HepG2 (cell line): ENCODE data around the gene SFMBT1. TPM values are rescaled to one million over a fixed set of nuclear protein-coding genes. Genes with fewer than 3 reads are reported as not detected.

Source experiments
- AGO2 ChIP-seq: fragments of 200-400 bp; formaldehyde crosslinking; optimal IDR thresholded peaks from 2 replicates; pipeline ENCODE3; 2017; ENCODE audit warnings: mild to moderate bottlenecking, low read depth, low read length, moderate library complexity
- HOXD1 ChIP-seq: sonication (generic); formaldehyde crosslinking; IDR thresholded peaks from 2 replicates; pipeline ENCODE4 v1.5.0; 2020; ENCODE audit warnings: missing genetic modification reagents
- IRF2 ChIP-seq: IDR thresholded peaks from 2 replicates; pipeline ENCODE4 v1.6.1; 2018; ENCODE audit warnings: missing genetic modification reagents, missing compliant biosample characterization
- IRX3 ChIP-seq: sonication (generic); formaldehyde crosslinking; IDR thresholded peaks from 2 replicates; pipeline ENCODE4 v1.8.1; 2023; ENCODE audit warnings: mild to moderate bottlenecking, low read depth, missing genetic modification reagents, borderline replicate concordance
- KLF15 ChIP-seq: sonication (generic); formaldehyde crosslinking; IDR thresholded peaks from 2 replicates; pipeline ENCODE4 v1.8.1; 2023; ENCODE audit warnings: borderline replicate concordance, mild to moderate bottlenecking, inconsistent platforms, missing genetic modification reagents, mixed read lengths
- NFE2L2 ChIP-seq: fragments of 150-350 bp; IDR thresholded peaks from 2 replicates; pipeline ENCODE4 v1.6.1; 2014; ENCODE audit warnings: low read length
- POLR2G ChIP-seq: fragments of 200-400 bp; formaldehyde crosslinking; IDR thresholded peaks from 2 replicates; pipeline ENCODE4 v1.6.1; 2018; ENCODE audit warnings: mild to moderate bottlenecking, low read depth, low read length, moderate library complexity
- SMAD1 ChIP-seq: sonication (generic); formaldehyde crosslinking; IDR thresholded peaks from 2 replicates; pipeline ENCODE4 v1.4.0; 2020; ENCODE audit warnings: missing genetic modification reagents, low read depth, mild to moderate bottlenecking, borderline replicate concordance
- SNAI1 ChIP-seq: sonication (generic); formaldehyde crosslinking; IDR thresholded peaks from 2 replicates; pipeline ENCODE4 v1.5.0; 2020; ENCODE audit warnings: mild to moderate bottlenecking, missing genetic modification reagents, borderline replicate concordance
- SOX5 ChIP-seq: IDR thresholded peaks from 2 replicates; pipeline ENCODE4 v1.6.1; 2016; ENCODE audit warnings: borderline replicate concordance
- ZFP36 ChIP-seq: fragments of 150-350 bp; IDR thresholded peaks from 2 replicates; pipeline ENCODE4 v1.6.1; 2018; ENCODE audit warnings: borderline replicate concordance, low read length, low read depth; ENCODE audit not compliant: partially characterized antibody
- ZNF331 ChIP-seq: sonication (generic); formaldehyde crosslinking; IDR thresholded peaks from 2 replicates; pipeline ENCODE4 v1.4.0; 2020; ENCODE audit warnings: missing genetic modification reagents
- ZNF574 ChIP-seq: sonication (generic); formaldehyde crosslinking; IDR thresholded peaks from 2 replicates; pipeline ENCODE4 v1.4.0; 2020; ENCODE audit warnings: missing genetic modification reagents
- ZNF772 ChIP-seq: sonication (generic); formaldehyde crosslinking; IDR thresholded peaks from 2 replicates; pipeline ENCODE4 v1.5.0; 2020; ENCODE audit warnings: mild to moderate bottlenecking, missing genetic modification reagents
- ZSCAN21 ChIP-seq: sonication (generic); formaldehyde crosslinking; IDR thresholded peaks from 2 replicates; pipeline ENCODE4 v1.8.0; 2022; ENCODE audit warnings: mild to moderate bottlenecking, missing genetic modification reagents, moderate library complexity, borderline replicate concordance
- polyA plus RNA-seq, 8 experiments: library from polyadenylated mRNA; depleted of rRNA in 3 of 8; stranded (reverse) in 7 of 8; unstranded in 1 of 8; fragments of >200 nt; fragmentation: Illumina TruSeq in 4 of 8; extraction: Trizol in 4 of 8; gene quantifications; 2 replicates each; pipeline versions ENCODE4 v1.2.1 to v1.2.3, GENCODE V29; 2011 to 2016; ENCODE audit warnings: low read depth in 4 of 8, missing spikeins in 1 of 8, mixed read lengths in 1 of 8; ENCODE audit not compliant: insufficient read depth in 1 of 8
- total RNA-seq, 5 experiments: library from RNA; depleted of rRNA; stranded (reverse); fragments of >200 nt; fragmentation: Illumina TruSeq; extraction: Trizol; gene quantifications; 2 replicates each; pipeline ENCODE4 v1.2.3, GENCODE V29; 2016; ENCODE audit warnings: low read depth in 1 of 5
- TF ChIP-seq, protein P1 (sequence below): sonication (generic); formaldehyde crosslinking; IDR thresholded peaks from 2 replicates; pipeline ENCODE4 v1.5.1; 2020; ENCODE audit warnings: mild to moderate bottlenecking, missing genetic modification reagents
- TF ChIP-seq, protein P2 (sequence below): sonication (generic); formaldehyde crosslinking; IDR thresholded peaks from 2 replicates; pipeline ENCODE4 v1.4.0; 2020; ENCODE audit warnings: mild to moderate bottlenecking, missing genetic modification reagents
- TF ChIP-seq, protein P3 (sequence below): fragments of 450-650 bp; IDR thresholded peaks from 2 replicates; pipeline ENCODE4 v1.6.1; 2017

Gene SFMBT1
- total and polyA plus RNA-seq, 2 of the 13 experiments (the other 11 are each of a cell fraction or from before 2014, with no cell fraction given) = 3.8 to 12.8 TPM

DNA sequence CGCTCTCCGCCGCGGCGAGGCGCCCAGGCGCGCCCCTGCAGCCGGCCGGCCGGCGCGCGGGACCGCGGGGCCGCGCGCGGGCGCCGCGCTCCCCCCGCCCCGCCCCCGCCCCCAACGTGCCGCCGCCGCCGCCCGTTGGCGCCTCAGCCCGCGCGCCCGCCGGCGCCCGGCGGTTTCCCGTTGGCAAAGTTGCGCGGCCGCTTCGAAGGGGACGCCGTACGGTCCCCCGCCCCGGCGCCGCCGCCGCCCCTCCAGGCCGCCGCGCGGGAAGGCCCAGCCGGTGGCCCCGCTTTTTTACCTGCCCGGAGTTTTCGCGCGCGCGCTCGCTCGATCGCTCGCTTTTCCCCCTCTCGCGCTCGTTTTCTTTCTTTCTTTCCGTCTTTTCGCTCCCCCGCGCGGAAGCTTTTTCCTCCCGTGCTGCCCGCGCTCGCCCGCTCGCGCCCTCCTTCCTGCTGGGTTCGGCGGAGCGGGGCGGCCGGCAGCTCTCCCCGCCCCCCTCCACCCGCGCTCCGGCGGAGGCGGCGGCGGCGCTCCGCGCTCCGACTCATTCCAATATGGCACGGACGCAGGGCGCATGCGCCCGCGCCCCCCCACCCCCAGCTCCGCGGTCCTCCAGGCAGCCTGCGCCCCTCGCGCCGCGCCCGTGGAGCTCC, at the start of gene SFMBT1 (continued):
- TF ChIP-seq ZNF331 (CRISPR knock-in tag) (no peak), SNAI1 (CRISPR knock-in tag) (no peak), SMAD1 (CRISPR knock-in tag) (no peak), SOX5 (CRISPR knock-in tag) (no peak), ZNF772 (CRISPR knock-in tag) (peak; percentile 33; the same call in 1 of the 2 replicates), IRX3 (CRISPR knock-in tag) (no peak), HOXD1 (0 out of 2 replicates have a peak, but pooled peaks have one; percentile 52), NFE2L2 (no peak), ZSCAN21 (no peak; the same call in 1 of the 2 replicates), ZNF574 (CRISPR knock-in tag) (no peak), AGO2 (peak; percentile 50), IRF2 (CRISPR knock-in tag) (no peak), KLF15 (CRISPR knock-in tag) (no peak), POLR2G (peak; percentile 75), ZFP36 (no peak)
- TF ChIP-seq, protein P1, sequence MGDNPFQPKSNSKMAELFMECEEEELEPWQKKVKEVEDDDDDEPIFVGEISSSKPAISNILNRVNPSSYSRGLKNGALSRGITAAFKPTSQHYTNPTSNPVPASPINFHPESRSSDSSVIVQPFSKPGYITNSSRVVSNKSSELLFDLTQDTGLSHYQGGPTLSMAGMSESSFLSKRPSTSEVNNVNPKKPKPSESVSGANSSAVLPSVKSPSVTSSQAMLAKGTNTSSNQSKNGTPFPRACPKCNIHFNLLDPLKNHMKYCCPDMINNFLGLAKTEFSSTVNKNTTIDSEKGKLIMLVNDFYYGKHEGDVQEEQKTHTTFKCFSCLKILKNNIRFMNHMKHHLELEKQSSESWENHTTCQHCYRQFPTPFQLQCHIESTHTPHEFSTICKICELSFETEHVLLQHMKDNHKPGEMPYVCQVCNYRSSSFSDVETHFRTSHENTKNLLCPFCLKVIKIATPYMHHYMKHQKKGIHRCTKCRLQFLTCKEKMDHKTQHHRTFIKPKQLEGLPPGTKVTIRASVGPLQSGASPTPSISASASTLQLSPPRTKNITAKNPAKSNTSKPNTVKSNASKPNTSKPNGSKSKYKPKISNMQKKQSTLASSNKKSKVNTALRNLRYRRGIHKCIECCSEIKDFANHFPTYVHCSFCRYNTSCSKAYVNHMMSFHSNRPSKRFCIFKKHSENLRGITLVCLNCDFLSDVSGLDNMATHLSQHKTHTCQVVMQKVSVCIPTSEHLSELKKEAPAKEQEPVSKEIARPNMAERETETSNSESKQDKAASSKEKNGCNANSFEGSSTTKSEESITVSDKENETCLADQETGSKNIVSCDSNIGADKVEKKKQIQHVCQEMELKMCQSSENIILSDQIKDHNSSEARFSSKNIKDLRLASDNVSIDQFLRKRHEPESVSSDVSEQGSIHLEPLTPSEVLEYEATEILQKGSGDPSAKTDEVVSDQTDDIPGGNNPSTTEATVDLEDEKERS (CRISPR knock-in tag) = no peak
- TF ChIP-seq, protein P2, sequence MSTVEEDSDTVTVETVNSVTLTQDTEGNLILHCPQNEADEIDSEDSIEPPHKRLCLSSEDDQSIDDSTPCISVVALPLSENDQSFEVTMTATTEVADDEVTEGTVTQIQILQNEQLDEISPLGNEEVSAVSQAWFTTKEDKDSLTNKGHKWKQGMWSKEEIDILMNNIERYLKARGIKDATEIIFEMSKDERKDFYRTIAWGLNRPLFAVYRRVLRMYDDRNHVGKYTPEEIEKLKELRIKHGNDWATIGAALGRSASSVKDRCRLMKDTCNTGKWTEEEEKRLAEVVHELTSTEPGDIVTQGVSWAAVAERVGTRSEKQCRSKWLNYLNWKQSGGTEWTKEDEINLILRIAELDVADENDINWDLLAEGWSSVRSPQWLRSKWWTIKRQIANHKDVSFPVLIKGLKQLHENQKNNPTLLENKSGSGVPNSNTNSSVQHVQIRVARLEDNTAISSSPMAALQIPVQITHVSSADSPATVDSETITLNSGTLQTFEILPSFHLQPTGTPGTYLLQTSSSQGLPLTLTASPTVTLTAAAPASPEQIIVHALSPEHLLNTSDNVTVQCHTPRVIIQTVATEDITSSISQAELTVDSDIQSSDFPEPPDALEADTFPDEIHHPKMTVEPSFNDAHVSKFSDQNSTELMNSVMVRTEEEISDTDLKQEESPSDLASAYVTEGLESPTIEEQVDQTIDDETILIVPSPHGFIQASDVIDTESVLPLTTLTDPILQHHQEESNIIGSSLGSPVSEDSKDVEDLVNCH = no peak
- TF ChIP-seq, protein P3, sequence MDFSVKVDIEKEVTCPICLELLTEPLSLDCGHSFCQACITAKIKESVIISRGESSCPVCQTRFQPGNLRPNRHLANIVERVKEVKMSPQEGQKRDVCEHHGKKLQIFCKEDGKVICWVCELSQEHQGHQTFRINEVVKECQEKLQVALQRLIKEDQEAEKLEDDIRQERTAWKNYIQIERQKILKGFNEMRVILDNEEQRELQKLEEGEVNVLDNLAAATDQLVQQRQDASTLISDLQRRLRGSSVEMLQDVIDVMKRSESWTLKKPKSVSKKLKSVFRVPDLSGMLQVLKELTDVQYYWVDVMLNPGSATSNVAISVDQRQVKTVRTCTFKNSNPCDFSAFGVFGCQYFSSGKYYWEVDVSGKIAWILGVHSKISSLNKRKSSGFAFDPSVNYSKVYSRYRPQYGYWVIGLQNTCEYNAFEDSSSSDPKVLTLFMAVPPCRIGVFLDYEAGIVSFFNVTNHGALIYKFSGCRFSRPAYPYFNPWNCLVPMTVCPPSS = no peak
